K562 (cell line): ENCODE measurements around the gene ANKRD34A. TPM values are rescaled to one million over a fixed set of nuclear protein-coding genes. Genes with fewer than 3 reads are reported as not detected.

Experiments
- ADNP ChIP-seq: fragments of 200-800 bp; sonication (Bioruptor generic); IDR thresholded peaks from 2 replicates; pipeline ENCODE4 v1.6.1; 2016; ENCODE audit warnings: missing genetic modification characterization, missing compliant biosample characterization
- DMBX1 ChIP-seq: fragments of 250-450 bp; sonication (Bioruptor Pico); IDR thresholded peaks from 2 replicates; pipeline ENCODE4 v1.8.0; 2022; ENCODE audit warnings: inconsistent platforms, mild to moderate bottlenecking, moderate library complexity, borderline replicate concordance
- DPF2 ChIP-seq: fragments of 450-650 bp; IDR thresholded peaks from 2 replicates; pipeline ENCODE4 v1.6.1; 2016
- FOXO4 ChIP-seq: fragments of 450-650 bp; formaldehyde crosslinking; IDR thresholded peaks from 2 replicates; pipeline ENCODE4 v1.4.0; 2020; ENCODE audit warnings: mild to moderate bottlenecking, moderate library complexity
- ID3 ChIP-seq, 2 experiments: fragments of 250-450 bp in 1 of 2; fragments of 450-650 bp in 1 of 2; sonication (Bioruptor Pico) in 1 of 2; IDR thresholded peaks; 2 replicates each; pipeline versions ENCODE4 v1.6.1 to v1.8.0; 2016 to 2021; ENCODE audit warnings: mild to moderate bottlenecking in 2 of 2, moderate library complexity in 2 of 2, missing compliant biosample characterization in 1 of 2, missing genetic modification characterization in 1 of 2
- KDM4B ChIP-seq, 2 experiments: fragments of 450-650 bp in 1 of 2; sonication (generic) in 1 of 2; IDR thresholded peaks; 2 replicates each; pipeline ENCODE4 v1.6.1; 2016 to 2017; ENCODE audit warnings: borderline replicate concordance in 2 of 2, antibody characterized with exemption in 1 of 2, low read depth in 1 of 2, mild to moderate bottlenecking in 1 of 2
- MBD1 ChIP-seq: fragments of 250-450 bp; sonication (Bioruptor Pico); IDR thresholded peaks from 2 replicates; pipeline ENCODE4 v1.8.0; 2022; ENCODE audit warnings: inconsistent platforms
- MCM7 ChIP-seq, 2 experiments: fragments of 450-650 bp; IDR thresholded peaks; 2 replicates each; pipeline ENCODE4 v1.6.1; 2016 to 2018
- MITF ChIP-seq: IDR thresholded peaks from 2 replicates; pipeline ENCODE4 v1.6.1; 2014; ENCODE audit warnings: antibody characterized with exemption
- NFRKB ChIP-seq: fragments of 450-650 bp; IDR thresholded peaks from 2 replicates; pipeline ENCODE4 v1.6.1; 2016; ENCODE audit warnings: low read depth
- NR2C2 ChIP-seq, 2 experiments: fragments of 200-800 bp in 1 of 2; sonication (Bioruptor generic) in 1 of 2; sonication (generic) in 1 of 2; formaldehyde crosslinking in 1 of 2; IDR thresholded peaks; 2 replicates each; pipeline versions ENCODE4 v1.6.1 to v1.8.0; 2016 to 2022; ENCODE audit warnings: mild to moderate bottlenecking in 1 of 2, missing compliant biosample characterization in 1 of 2, missing genetic modification characterization in 1 of 2, missing genetic modification reagents in 1 of 2
- NR4A1 ChIP-seq, 2 experiments: fragments of 250-450 bp in 1 of 2; fragments of 450-650 bp in 1 of 2; sonication (Bioruptor Pico) in 1 of 2; IDR thresholded peaks; 2 replicates each; pipeline versions ENCODE4 v1.4.0 to v1.6.1; 2016 to 2020; ENCODE audit warnings: mild to moderate bottlenecking in 2 of 2, missing compliant biosample characterization in 1 of 2, missing genetic modification characterization in 1 of 2, moderate library complexity in 1 of 2
- POLR2B ChIP-seq: fragments of 450-650 bp; IDR thresholded peaks from 2 replicates; pipeline ENCODE4 v1.6.1; 2018; ENCODE audit warnings: low read depth; ENCODE audit not compliant: partially characterized antibody
- SIN3B ChIP-seq: fragments of 450-650 bp; IDR thresholded peaks from 2 replicates; pipeline ENCODE4 v1.6.1; 2017; ENCODE audit warnings: low read depth, mild to moderate bottlenecking, moderate library complexity
- XRCC5 ChIP-seq: fragments of 200-400 bp; formaldehyde crosslinking; IDR thresholded peaks from 2 replicates; pipeline ENCODE4 v1.6.1; 2017; ENCODE audit warnings: low read depth, mild to moderate bottlenecking, low read length
- ZNF165 ChIP-seq: fragments of 250-450 bp; sonication (Bioruptor Pico); IDR thresholded peaks from 2 replicates; pipeline ENCODE4 v1.4.0; 2020; ENCODE audit warnings: borderline replicate concordance
- ZNF239 ChIP-seq: fragments of 250-450 bp; sonication (Bioruptor Pico); IDR thresholded peaks from 2 replicates; pipeline ENCODE4 v1.4.0; 2020; ENCODE audit warnings: mild to moderate bottlenecking
- ZNF280A ChIP-seq: fragments of 450-650 bp; IDR thresholded peaks from 2 replicates; pipeline ENCODE4 v1.6.1; 2018; ENCODE audit warnings: mild to moderate bottlenecking, low read depth; ENCODE audit not compliant: partially characterized antibody
- ZNF507 ChIP-seq: conservative IDR thresholded peaks from 2 replicates; pipeline ENCODE4 v1.6.1; 2017; ENCODE audit warnings: missing genetic modification characterization, missing compliant biosample characterization
- ZNF76 ChIP-seq: fragments of 250-450 bp; sonication (Bioruptor Pico); IDR thresholded peaks from 2 replicates; pipeline ENCODE4 v1.4.0; 2020; ENCODE audit warnings: mild to moderate bottlenecking, moderate library complexity, borderline replicate concordance
- polyA plus RNA-seq, 8 experiments: library from polyadenylated mRNA; depleted of rRNA in 4 of 8; stranded (reverse) in 5 of 8; unstranded in 3 of 8; fragments of >200 nt; fragmentation: Nextera tagmentation in 2 of 8; fragmentation: Illumina TruSeq in 1 of 8; extraction: Ambion mirVana in 2 of 8; extraction: Trizol in 1 of 8; gene quantifications; 2 replicates each; pipeline versions ENCODE4 v1.2.1 to v1.2.3, GENCODE V29; 2011 to 2014; ENCODE audit warnings: inconsistent platforms in 1 of 8, missing spikeins in 1 of 8
- total RNA-seq, 7 experiments: library from RNA; depleted of rRNA in 6 of 7; stranded (reverse); fragments of >200 nt in 6 of 7; fragmentation: Illumina TruSeq in 2 of 7; extraction: Trizol in 2 of 7; gene quantifications; 2 replicates each; pipeline versions ENCODE4 v1.2.1 to v1.2.3, GENCODE V29; 2011 to 2021; ENCODE audit warnings: low replicate concordance in 1 of 7

Gene ANKRD34A
- total and polyA plus RNA-seq, 9 of the 15 experiments (the other 6 are each of a cell fraction or from before 2014, with no cell fraction given): 0.06 to 1.6 (median 0.43) TPM

- TF ChIP-seq DPF2 (peak; percentile 79), ZNF507 (tag) (no peak), ZNF165 (no peak), FOXO4 (CRISPR knock-in tag) (no peak), SIN3B (no peak), KDM4B (IDR thresholded peaks at IDR 0.05; ENCODE audit: borderline replicate concordance in 2 of 2, low read depth in 1 of 2) (no peak), MCM7 (IDR thresholded peaks at IDR 0.05) (no peak), NR4A1 (CRISPR knock-in tag; IDR thresholded peaks at IDR 0.05) (no peak), NR4A1 (tag; IDR thresholded peaks at IDR 0.05) (no peak), MITF (no peak), ID3 (CRISPR knock-in tag; IDR thresholded peaks at IDR 0.05) (no peak), ID3 (tag; IDR thresholded peaks at IDR 0.05) (no peak), NFRKB (peak; percentile 92; the same call in 1 of the 2 replicates), POLR2B (no peak), ZNF280A (no peak), XRCC5 (no peak), MBD1 (no peak), ZNF239 (no peak), ZNF76 (no peak), ADNP (tag) (no peak), NR2C2 (CRISPR knock-in tag; IDR thresholded peaks at IDR 0.05) (no peak), NR2C2 (tag; IDR thresholded peaks at IDR 0.05) (no peak; the same call in 1 of the 2 replicates), DMBX1 (no peak)
Measured at GRCh38 chr1:145997016-145997717, 32.8 kb upstream of the ANKRD34A start (continued).
